T-cell (primary cell): ENCODE measurements around the gene RNF123. TPM values are rescaled to one million over a fixed set of nuclear protein-coding genes. Genes with fewer than 3 reads are reported as not detected.
"Not testable (repeated sequence)": the region's sequence is repeated elsewhere in the genome, so short reads cannot be mapped to it uniquely, and the experiment has no call there.

Experiments used
- ATAC-seq, 4 experiments: fragments of 200-7000 bp in 3 of 4; fragments of 150-1000 bp in 1 of 4; cut with Tn5 transposase; replicated peaks in 1 of 4; 1 replicate in 3 of 4; 2 replicates in 1 of 4; pipeline ENCODE4 v1.10.0; 2021; ENCODE audit warnings: moderate library complexity in 3 of 4, mild to moderate bottlenecking in 2 of 4, moderate number of reproducible peaks in 1 of 4
- CTCF ChIA-PET, 2 donors: fragments of 300-600 bp; sonication (Branson Sonifier 250); formaldehyde crosslinking; loops; one replicate each; lab custom pipeline; 2022; ENCODE audit warnings: antibody characterized with exemption in 2 of 2; lab: Charles Lee
- POLR2A ChIA-PET, 2 donors: fragments of 300-600 bp; sonication (Branson Sonifier 250); formaldehyde crosslinking; loops; one replicate each; lab custom pipeline; 2022; ENCODE audit warnings: antibody characterized with exemption in 2 of 2; lab: Charles Lee
- DNase-seq, 35 experiments: peaks; one replicate each; pipeline versions ENCODE4 v3.0.0 to v3.0.0-alpha.2; 2013 to 2023
- H3K27ac ChIP-seq: one replicate; pipeline ENCODE4 v1.5.1; 2013; ENCODE audit warnings: low read length
- H3K27me3 ChIP-seq, 2 experiments: replicated peaks in 1 of 2; 1 replicate in 1 of 2; 2 replicates in 1 of 2; pipeline versions ENCODE4 v1.6.1 to v1.7.0; 2013; ENCODE audit warnings: low read length in 1 of 2, mixed read lengths in 1 of 2; ENCODE audit not compliant: control insufficient read depth in 2 of 2, insufficient read depth in 2 of 2; ENCODE audit errors: extremely low read depth in 1 of 2
- H3K36me3 ChIP-seq, 2 donors: 1 replicate in 1 of 2; 2 replicates in 1 of 2; pipeline versions ENCODE4 v1.6.1 to v1.7.0; 2013; ENCODE audit warnings: low read length in 1 of 2; ENCODE audit not compliant: control insufficient read depth in 2 of 2, insufficient read depth in 1 of 2; ENCODE audit errors: extremely low read depth in 1 of 2
- H3K4me1 ChIP-seq, 2 experiments: 1 replicate in 1 of 2; 2 replicates in 1 of 2; pipeline versions ENCODE4 v1.6.1 to v1.7.0; 2013; ENCODE audit warnings: low read length in 2 of 2, mixed read lengths in 1 of 2; ENCODE audit not compliant: insufficient read depth in 2 of 2, control insufficient read depth in 1 of 2; ENCODE audit errors: extremely low read depth in 1 of 2
- H3K4me3 ChIP-seq, 2 donors: 1 replicate in 1 of 2; 2 replicates in 1 of 2; pipeline versions ENCODE4 v1.5.1 to v1.7.0; 2013; ENCODE audit warnings: mild to moderate bottlenecking in 2 of 2, low read length in 1 of 2, moderate library complexity in 1 of 2; ENCODE audit not compliant: control insufficient read depth in 1 of 2; ENCODE audit errors: extremely low read depth in 1 of 2
- H3K9me3 ChIP-seq: 2 replicates; pipeline ENCODE4 v1.7.0; 2013
- H3K27ac Mint-ChIP-seq, 2 donors: one replicate each; pipeline ENCODE4 v1.8.0; 2020 to 2021; ENCODE audit warnings: mild to moderate bottlenecking in 2 of 2, mixed read lengths in 2 of 2
- H3K27me3 Mint-ChIP-seq, 2 donors: one replicate each; pipeline ENCODE4 v1.8.0; 2021 to 2022; ENCODE audit warnings: mixed read lengths in 2 of 2
- H3K36me3 Mint-ChIP-seq: one replicate; pipeline ENCODE4 v1.8.0; 2021; ENCODE audit warnings: mixed read lengths
- H3K4me1 Mint-ChIP-seq, 3 donors: one replicate each; pipeline ENCODE4 v1.8.0; 2020 to 2022; ENCODE audit warnings: mixed read lengths in 3 of 3, mild to moderate bottlenecking in 1 of 3
- H3K4me3 Mint-ChIP-seq, 3 donors: one replicate each; pipeline ENCODE4 v1.8.0; 2020 to 2022; ENCODE audit warnings: mild to moderate bottlenecking in 3 of 3, mixed read lengths in 3 of 3, moderate library complexity in 3 of 3
- H3K9me3 Mint-ChIP-seq, 3 donors: one replicate each; pipeline ENCODE4 v1.8.0; 2020 to 2022; ENCODE audit warnings: mixed read lengths in 3 of 3
- WGBS: methylation state at CpG from one replicate; pipeline ENCODE4 v1.1.5; 2013; ENCODE audit warnings: missing lambda C conversion rate; ENCODE audit not compliant: insufficient coverage; 5-methylcytosine and 5-hydroxymethylcytosine counted together
- total RNA-seq, 35 experiments: library from RNA in 6 of 35; stranded (reverse) in 6 of 35; fragments of 120-200 nt in 1 of 35; gene quantifications; one replicate each; pipeline versions ENCODE4 v1.2.1 to v1.2.4 and lab custom pipeline; 2013 to 2026

The RNF123 gene
- total RNA-seq, 5 donors from 2014 or later (not counting 1 experiment from before 2014, with no cell fraction given): 40.9 to 79.8 (median 72.8) TPM

DNA sequence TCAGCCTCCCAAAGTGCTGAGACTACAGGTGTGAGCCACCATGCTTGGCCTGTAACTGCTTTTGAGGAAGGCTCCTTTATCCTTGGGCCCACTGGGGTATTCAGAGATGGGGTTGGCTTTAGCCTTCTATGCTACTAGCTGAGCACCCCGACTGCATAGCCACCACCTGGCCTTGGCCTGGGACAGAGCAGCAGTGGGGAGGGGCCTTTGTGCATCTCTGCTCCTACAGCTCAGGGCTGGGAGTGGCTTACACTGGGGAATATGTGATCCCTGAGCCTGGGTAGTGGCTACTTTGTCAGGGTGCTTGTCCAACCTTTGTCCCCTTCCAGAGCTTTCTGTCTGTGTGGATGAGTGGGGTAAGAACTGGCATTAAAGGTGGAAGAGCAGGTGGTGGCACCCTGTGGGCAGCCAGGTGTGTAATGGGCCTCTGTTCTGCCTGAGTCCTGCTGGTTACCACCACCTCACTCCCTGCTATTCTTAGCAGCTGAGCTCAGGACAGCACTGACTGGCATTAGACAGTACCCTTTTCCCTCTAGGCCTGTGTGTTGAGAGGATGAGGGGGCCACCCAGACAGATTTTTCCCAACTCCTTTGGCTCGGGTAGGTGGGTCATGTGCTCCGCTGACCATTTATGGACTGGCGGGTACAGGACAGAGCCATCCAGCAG is 6.1 kb downstream of the RNF123 start:
- ATAC-seq, H3K27ac ChIP-seq, H3K9me3 ChIP-seq, H3K36me3 Mint-ChIP-seq, H3K27ac Mint-ChIP-seq, H3K4me3 Mint-ChIP-seq, POLR2A ChIA-PET, DNase-seq, H3K4me3 ChIP-seq, H3K27me3 ChIP-seq, H3K9me3 Mint-ChIP-seq, H3K27me3 Mint-ChIP-seq: not testable (repeated sequence)
- peaks cover 11 to 30% of the 10 kb centered on the region in 2 donors for H3K36me3 ChIP-seq
- 80% methylated on average over 2 of the region's 4 CpGs for whole genome bisulfite sequencing
- peaks cover 2 to 12% of the 10 kb centered on the region in 2 experiments for H3K4me1 ChIP-seq
- H3K4me1 Mint-ChIP-seq: peaks cover 22 to 33% (median 25%) of the 10 kb centered on the region in 3 donors
- CTCF ChIA-PET: interaction anchor here in 1 of 2 donors (0.6 kb wide), 1 partner anchor 23 kb away, joined by 10 read pairs; no protein-coding TSS in a partner anchor

DNA sequence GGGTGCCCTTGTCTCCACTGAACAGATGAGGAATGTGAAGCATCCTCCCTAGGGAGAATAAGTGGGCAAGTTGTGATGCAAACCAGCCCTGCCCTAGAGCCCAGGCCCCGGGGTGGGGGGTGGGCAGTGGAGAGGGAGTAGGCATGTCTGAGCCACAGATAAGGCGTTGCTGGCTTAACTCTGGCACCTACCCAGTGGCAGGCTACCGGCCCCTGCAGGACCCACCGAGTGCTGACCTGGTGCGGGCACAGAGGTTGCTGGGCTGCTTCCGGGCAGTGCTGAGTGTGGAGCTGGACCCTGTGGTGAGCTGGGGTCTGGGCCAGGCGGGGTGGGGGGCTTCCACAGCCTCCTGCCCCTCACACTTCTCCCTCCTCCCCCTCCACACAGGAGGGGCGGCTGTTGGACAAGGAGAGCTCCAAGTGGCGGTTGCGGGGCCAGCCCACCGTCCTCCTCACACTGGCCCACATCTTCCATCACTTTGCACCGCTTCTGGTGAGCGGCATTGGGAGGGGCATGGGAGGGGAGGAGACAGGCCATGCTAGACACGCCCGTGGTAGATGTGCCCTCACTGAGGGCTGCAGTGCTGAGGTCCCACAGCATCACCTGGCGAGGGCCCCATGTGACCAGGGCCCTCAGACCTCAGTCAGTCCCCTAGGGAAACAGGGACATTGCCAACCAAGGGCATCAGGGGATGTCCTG is 10.1 kb downstream of the RNF123 start:
- no peak overlapping the region for H3K4me3 ChIP-seq
- H3K4me1 Mint-ChIP-seq: no peaks in the 10 kb centered on the region
- H3K27me3 Mint-ChIP-seq: no peaks in the 10 kb centered on the region
- H3K9me3 Mint-ChIP-seq: no peaks in the 10 kb centered on the region
- ATAC-seq (no peak), DNase-seq (no peak)
- WGBS: 97% methylated on average over 5 of the region's 16 CpGs
- no peaks in the 10 kb centered on the region for H3K27me3 ChIP-seq
- CTCF ChIA-PET: no interaction called here
- no peak overlapping the region for H3K27ac ChIP-seq
- H3K4me3 Mint-ChIP-seq: no peak overlapping the region
- no peak overlapping the region for H3K27ac Mint-ChIP-seq
- POLR2A ChIA-PET: no interaction called here
- peaks cover 9% of the 10 kb centered on the region for H3K36me3 Mint-ChIP-seq
- H3K4me1 ChIP-seq: peaks cover 0 to 9% of the 10 kb centered on the region in 2 experiments
- no peaks in the 10 kb centered on the region for H3K9me3 ChIP-seq
- peaks cover 23 to 59% of the 10 kb centered on the region in 2 donors for H3K36me3 ChIP-seq

DNA sequence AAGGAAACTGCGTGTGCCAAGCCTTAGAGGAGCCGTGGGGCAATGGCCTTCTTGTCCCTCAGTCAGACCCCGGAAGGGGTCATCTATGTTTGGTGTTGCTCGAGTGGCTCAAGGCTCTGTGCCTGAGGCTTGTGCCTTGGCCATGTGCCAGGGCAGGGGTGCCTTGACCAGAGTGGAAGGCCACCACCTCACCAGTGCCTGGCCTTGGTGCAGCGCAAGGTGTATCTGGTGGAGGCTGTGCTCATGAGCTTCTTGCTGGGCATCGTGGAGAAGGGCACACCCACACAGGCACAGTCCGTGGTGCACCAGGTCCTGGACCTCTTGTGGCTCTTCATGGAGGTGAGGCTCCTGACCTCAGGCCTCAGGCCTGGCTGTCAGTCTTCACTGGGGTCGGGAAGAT is 10.7 kb downstream of the RNF123 start:
- Mint-ChIP-seq H3K4me3 (no peak overlapping the region), H3K9me3 (no peaks in the 10 kb centered on the region), H3K36me3 (peaks cover 9% of the 10 kb centered on the region), H3K27me3 (no peaks in the 10 kb centered on the region), H3K4me1 (no peaks in the 10 kb centered on the region), H3K27ac (no peak overlapping the region)
- H3K27ac ChIP-seq: no peak overlapping the region
- ChIA-PET POLR2A (no interaction called here), CTCF (no interaction called here)
- no peaks in the 10 kb centered on the region for H3K27me3 ChIP-seq
- no peak for DNase-seq
- no peaks in the 10 kb centered on the region for H3K9me3 ChIP-seq
- no peak for ATAC-seq
- H3K4me1 ChIP-seq: peaks cover 0 to 9% of the 10 kb centered on the region in 2 experiments
- H3K36me3 ChIP-seq: peaks cover 23 to 64% of the 10 kb centered on the region in 2 donors
- 80% methylated on average over 6 of the region's 8 CpGs for WGBS
- H3K4me3 ChIP-seq: no peak overlapping the region

DNA sequence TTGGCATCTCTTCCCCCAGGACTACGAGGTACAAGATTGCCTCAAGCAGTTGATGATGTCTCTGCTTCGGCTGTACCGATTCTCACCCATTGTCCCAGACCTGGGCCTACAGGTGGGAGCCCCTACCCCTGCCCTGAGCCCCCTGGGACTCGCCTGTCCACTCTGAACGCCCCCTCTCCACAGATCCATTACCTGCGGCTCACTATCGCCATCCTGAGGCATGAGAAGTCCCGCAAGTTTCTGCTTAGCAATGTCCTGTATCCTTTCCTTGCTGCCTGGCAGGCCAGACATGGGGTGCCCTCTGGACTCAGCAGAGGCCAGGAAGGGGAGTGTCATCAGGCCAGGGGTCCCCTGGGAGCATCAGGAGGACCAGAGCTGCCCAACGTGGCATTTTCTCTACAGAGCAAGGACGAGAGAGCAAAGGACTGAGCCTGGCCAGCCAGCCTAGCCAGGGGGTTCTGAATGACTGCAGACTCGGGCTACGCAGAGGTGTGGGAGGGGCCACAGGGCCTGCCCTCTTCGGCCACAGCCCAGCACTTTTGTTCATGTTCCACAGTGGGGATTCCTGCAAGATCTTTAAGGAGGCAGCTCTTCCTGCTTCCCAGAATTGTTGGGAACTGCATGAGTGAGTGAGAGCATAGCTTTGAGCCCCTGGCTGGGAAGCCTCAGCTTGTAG is 11.2 kb downstream of the RNF123 start:
- Histone ChIP-seq H3K27ac (no peak overlapping the region), H3K27me3 (no peaks in the 10 kb centered on the region), H3K4me3 (no peak overlapping the region), H3K36me3 (peaks cover 23 to 66% of the 10 kb centered on the region in 2 donors), H3K9me3 (no peaks in the 10 kb centered on the region), H3K4me1 (peaks cover 0 to 9% of the 10 kb centered on the region in 2 experiments)
- Mint-ChIP-seq H3K27ac (no peak overlapping the region), H3K9me3 (no peaks in the 10 kb centered on the region), H3K27me3 (no peaks in the 10 kb centered on the region), H3K36me3 (peaks cover 9% of the 10 kb centered on the region), H3K4me1 (no peaks in the 10 kb centered on the region), H3K4me3 (no peak overlapping the region)
- CTCF ChIA-PET: interaction anchor here in 1 of 2 donors (0.5 kb wide), 1 partner anchor 177 kb away, joined by 3 read pairs; no protein-coding TSS in a partner anchor
- no peak for DNase-seq
- POLR2A ChIA-PET: interaction anchor here in 1 of 2 donors (0.5 kb wide), 1 partner anchor 630 kb away, joined by 3 read pairs; no protein-coding TSS in a partner anchor
- WGBS: 92% methylated on average over 13 of the region's 13 CpGs
- no peak for ATAC-seq

DNA sequence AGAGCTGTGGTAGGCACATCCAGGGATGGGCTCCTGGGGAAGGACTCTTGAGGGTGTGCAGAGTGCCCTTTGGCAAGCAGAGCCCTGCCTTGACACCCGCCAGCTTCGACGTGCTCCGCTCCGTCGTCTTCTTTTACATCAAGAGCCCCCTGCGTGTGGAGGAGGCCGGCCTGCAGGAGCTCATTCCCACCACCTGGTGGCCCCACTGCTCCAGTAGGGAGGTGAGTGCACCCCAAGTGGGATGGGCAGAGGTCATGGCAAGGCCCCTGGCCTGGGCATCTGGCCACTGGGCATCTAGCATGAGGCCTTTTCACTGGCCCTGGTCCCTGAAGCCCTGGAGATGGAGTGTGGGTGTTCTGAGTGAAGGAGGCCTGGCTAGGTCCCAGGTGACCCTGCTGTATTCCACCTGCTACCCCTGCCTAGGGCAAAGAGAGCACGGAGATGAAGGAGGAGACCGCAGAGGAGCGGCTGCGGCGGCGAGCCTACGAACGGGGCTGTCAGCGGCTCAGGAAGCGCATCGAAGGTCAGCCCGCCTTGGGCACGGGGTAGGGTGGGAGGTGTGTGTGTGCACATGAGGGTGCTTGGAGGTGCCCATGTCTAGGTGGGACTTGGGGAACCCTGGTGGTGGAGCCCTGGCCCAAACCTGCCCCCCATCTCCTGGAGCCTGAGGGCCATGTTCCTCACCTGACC is 12.2 kb downstream of the RNF123 start:
- no peak overlapping the region for H3K4me3 ChIP-seq
- H3K4me3 Mint-ChIP-seq: no peak overlapping the region
- no peaks in the 10 kb centered on the region for H3K27me3 Mint-ChIP-seq
- DNase-seq: no peak
- H3K36me3 Mint-ChIP-seq: peaks cover 9% of the 10 kb centered on the region
- H3K27ac Mint-ChIP-seq: peak overlapping the region in 1 of 2 donors; percentile 11
- 95% methylated on average over 11 of the region's 21 CpGs for WGBS
- peaks cover 23 to 73% of the 10 kb centered on the region in 2 donors for H3K36me3 ChIP-seq
- no peaks in the 10 kb centered on the region for H3K9me3 Mint-ChIP-seq
- ChIA-PET POLR2A (no interaction called here), CTCF (interaction anchor here in 1 of 2 donors (0.5 kb wide), 1 partner anchor 176 kb away, joined by 3 read pairs; no protein-coding TSS in a partner anchor)
- no peak overlapping the region for H3K27ac ChIP-seq
- no peaks in the 10 kb centered on the region for H3K9me3 ChIP-seq
- ATAC-seq: no peak
- no peaks in the 10 kb centered on the region for H3K4me1 Mint-ChIP-seq
- peaks cover 0 to 9% of the 10 kb centered on the region in 2 experiments for H3K4me1 ChIP-seq
- no peaks in the 10 kb centered on the region for H3K27me3 ChIP-seq

DNA sequence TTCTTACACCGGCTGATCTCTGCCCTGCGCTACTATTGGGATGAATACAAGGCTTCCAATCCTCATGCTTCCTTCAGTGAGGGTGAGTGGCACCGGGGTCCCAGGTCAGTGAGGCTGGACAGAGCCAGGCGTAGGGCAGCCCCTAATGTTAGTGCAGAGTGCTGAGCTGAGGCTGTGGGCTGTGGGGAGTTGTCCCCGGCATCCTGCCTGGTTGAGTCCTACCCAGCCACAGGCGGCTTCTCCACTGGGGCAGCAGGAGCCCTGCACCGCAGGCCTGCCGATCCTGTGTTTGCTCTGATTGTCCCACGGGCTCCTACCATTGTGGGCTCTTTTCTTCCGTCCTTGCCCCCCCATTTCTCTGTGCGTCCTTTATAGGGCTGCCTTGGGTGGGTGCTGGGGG is 13.3 kb downstream of the RNF123 start:
- Mint-ChIP-seq H3K27ac (no peak overlapping the region), H3K27me3 (no peaks in the 10 kb centered on the region), H3K4me1 (no peaks in the 10 kb centered on the region), H3K9me3 (no peaks in the 10 kb centered on the region), H3K4me3 (no peak overlapping the region), H3K36me3 (peaks cover 15% of the 10 kb centered on the region)
- 96% methylated on average over 8 of the region's 11 CpGs for WGBS
- CTCF ChIA-PET: no interaction called here
- H3K4me3 ChIP-seq: no peak overlapping the region
- ATAC-seq (no peak), DNase-seq (no peak)
- no peaks in the 10 kb centered on the region for H3K9me3 ChIP-seq
- peaks cover 19 to 68% of the 10 kb centered on the region in 2 donors for H3K36me3 ChIP-seq
- POLR2A ChIA-PET: no interaction called here
- H3K27ac ChIP-seq: no peak overlapping the region
- H3K4me1 ChIP-seq: peaks cover 0 to 9% of the 10 kb centered on the region in 2 experiments
- no peaks in the 10 kb centered on the region for H3K27me3 ChIP-seq
